ENCODE measurements around the gene HBEGF.

DNA sequence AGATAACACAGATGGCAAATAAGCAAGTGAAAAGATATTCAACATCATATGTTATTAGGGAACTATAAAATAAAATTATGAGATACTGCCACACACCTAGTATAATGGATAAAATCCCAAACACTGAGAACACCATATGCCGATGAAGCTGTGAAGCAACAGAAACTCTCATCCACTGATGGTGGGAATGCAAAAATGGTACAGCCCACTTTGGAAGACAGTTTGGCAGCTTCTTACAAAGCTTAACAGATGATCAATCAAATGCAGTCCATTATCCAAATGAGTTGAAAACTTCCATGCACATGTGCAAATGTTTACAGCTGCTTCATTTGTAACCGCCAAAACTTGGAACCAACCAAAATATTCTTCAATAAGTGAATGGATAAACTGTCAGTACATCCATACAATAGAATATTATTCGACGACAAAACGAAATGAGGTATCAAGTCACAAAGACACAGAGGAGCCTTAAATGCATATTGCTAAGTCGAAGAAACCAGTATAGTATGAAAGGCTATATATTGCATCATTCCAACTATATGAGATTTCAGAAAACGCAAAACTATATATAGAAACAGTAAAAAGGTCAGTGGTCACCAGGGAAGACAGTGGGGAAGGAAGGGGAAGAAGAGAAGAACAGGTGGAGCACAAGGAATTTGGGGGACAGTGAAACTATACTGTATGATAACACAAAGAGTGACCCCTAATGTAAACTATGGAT lies 58.4 kb downstream of the HBEGF start:
- TF ChIP-seq, protein P1, sequence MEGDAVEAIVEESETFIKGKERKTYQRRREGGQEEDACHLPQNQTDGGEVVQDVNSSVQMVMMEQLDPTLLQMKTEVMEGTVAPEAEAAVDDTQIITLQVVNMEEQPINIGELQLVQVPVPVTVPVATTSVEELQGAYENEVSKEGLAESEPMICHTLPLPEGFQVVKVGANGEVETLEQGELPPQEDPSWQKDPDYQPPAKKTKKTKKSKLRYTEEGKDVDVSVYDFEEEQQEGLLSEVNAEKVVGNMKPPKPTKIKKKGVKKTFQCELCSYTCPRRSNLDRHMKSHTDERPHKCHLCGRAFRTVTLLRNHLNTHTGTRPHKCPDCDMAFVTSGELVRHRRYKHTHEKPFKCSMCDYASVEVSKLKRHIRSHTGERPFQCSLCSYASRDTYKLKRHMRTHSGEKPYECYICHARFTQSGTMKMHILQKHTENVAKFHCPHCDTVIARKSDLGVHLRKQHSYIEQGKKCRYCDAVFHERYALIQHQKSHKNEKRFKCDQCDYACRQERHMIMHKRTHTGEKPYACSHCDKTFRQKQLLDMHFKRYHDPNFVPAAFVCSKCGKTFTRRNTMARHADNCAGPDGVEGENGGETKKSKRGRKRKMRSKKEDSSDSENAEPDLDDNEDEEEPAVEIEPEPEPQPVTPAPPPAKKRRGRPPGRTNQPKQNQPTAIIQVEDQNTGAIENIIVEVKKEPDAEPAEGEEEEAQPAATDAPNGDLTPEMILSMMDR (optimal IDR thresholded peaks at IDR 0.05 in 1 of 3, IDR thresholded peaks at IDR 0.05 in 1 of 3, conservative IDR thresholded peaks at IDR 0.05 in 1 of 3; ENCODE audit: extremely low read depth in 1 of 3, insufficient read depth in 2 of 3, low read length in 3 of 3), result no peak
- TF ChIP-seq EZH2 (IDR thresholded peaks at IDR 0.05; ENCODE audit: low read length), result no peak

All from keratinocyte (primary cell).